Sigmoid colon (tissue), 4 donors: ENCODE measurements around the gene NPAS2.

Source experiments
- POLR2AphosphoS5 ChIP-seq, 4 donors: sonication (generic); formaldehyde crosslinking; IDR thresholded peaks; one replicate each; pipeline ENCODE4 v1.6.1; 2017; ENCODE audit warnings: antibody characterized with exemption in 4 of 4
- TF ChIP-seq, protein P1 (sequence below), 4 experiments: fragments of 450-650 bp in 3 of 4; fragments of 200-600 bp in 1 of 4; IDR thresholded peaks; one replicate each; pipeline ENCODE4 v1.5.1; 2016 to 2019; ENCODE audit warnings: antibody characterized with exemption in 4 of 4, mild to moderate bottlenecking in 3 of 4, moderate library complexity in 2 of 4

DNA sequence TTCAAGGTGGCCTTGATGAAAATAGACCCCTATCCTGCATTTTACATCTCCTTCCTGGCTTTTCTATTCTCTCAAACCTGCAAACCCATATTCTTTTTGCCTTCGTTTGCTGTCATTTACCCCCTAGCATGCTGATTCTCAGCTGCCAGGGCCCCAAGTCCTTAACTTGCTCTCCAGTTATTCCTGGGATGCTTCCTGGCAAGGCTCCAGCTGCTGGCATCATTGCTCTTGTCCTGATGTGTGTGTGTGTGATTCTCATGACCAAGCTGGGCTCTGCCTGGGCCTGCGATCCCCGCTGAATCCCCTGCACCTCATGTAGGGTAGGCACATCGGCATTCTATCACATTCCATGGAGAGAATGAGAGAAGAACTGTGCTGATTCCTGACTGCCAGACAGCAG is 11.9 kb downstream of the NPAS2 start:
- TF ChIP-seq, protein P1, sequence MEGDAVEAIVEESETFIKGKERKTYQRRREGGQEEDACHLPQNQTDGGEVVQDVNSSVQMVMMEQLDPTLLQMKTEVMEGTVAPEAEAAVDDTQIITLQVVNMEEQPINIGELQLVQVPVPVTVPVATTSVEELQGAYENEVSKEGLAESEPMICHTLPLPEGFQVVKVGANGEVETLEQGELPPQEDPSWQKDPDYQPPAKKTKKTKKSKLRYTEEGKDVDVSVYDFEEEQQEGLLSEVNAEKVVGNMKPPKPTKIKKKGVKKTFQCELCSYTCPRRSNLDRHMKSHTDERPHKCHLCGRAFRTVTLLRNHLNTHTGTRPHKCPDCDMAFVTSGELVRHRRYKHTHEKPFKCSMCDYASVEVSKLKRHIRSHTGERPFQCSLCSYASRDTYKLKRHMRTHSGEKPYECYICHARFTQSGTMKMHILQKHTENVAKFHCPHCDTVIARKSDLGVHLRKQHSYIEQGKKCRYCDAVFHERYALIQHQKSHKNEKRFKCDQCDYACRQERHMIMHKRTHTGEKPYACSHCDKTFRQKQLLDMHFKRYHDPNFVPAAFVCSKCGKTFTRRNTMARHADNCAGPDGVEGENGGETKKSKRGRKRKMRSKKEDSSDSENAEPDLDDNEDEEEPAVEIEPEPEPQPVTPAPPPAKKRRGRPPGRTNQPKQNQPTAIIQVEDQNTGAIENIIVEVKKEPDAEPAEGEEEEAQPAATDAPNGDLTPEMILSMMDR (IDR thresholded peaks at IDR 0.05) = no peak
- no peak for TF ChIP-seq POLR2AphosphoS5 (IDR thresholded peaks at IDR 0.05)
